Measurements from ENCODE around the gene GDF2.
A peak's percentile ranks its signal among the peaks of the same experiment; 100 is the strongest.

The GDF2 gene

GRCh38 chr10:47333532-47333931, 11.3 kb downstream of the GDF2 start:
- no peak for DNase-seq (ENCODE audit: low read depth)

- no peak for DNase-seq (ENCODE audit: low read depth)
These were observed 12.4 kb downstream of the GDF2 start for GRCh38 chr10:47334466-47335295.

- no peak for DNase-seq (ENCODE audit: low read depth)
These were observed 13.7 kb downstream of the GDF2 start for GRCh38 chr10:47335906-47336305.

DNA sequence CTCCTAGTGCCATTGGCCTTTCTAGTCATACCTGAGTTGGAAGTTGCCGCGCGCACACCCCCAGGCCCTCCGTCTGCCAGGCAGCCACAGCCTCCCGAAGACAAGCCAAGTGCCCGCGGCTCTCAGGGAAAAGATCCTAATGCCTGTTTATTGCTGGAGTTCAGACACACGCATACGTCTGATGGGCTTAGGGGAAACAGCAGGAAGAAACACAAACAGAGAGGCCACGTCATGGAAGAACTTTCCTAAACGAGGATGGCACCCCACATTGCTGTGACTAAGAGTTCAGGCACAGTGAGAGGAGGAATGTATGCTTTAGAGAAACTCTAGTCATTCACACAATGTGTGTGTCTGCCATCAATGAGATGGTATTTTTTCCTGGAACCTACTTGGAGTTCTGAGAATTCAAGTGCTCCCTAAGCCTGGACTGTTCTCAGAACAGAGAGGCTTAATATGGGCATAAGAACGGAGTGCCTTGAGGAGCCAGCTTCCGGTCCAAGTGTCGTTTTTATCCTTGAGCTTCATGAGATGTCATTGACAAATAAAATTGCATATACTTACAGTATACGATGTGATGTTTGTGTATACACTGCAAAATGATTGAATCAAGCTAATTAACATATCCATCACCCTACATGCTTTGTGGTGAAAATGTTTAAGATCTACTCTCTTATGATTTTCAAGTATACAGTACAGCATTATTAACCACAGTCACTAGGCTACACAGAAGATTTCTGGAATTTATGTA, 14.3 kb downstream of the GDF2 start:
- no peak for DNase-seq (ENCODE audit: low read depth)

DNA sequence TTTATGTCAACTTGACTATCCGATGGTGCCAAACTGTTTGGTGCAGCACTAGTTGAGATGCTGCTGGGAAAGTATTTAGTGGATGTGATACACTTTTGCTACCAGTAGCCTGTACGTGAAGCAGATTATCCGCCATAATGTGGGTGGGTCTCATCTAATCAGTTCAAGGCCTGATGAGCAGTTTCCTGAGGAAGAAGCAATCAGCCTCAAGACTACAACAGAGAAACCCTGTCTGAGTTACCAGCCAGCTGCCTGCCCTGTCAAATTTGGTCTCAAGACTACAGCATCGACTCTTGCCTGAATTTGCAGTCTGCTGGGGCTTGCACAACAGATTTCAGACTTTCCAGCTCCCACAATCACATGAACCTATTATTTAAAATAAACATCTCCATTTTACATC, 15.1 kb downstream of the GDF2 start:
- no peak for DNase-seq (ENCODE audit: low read depth)

DNA sequence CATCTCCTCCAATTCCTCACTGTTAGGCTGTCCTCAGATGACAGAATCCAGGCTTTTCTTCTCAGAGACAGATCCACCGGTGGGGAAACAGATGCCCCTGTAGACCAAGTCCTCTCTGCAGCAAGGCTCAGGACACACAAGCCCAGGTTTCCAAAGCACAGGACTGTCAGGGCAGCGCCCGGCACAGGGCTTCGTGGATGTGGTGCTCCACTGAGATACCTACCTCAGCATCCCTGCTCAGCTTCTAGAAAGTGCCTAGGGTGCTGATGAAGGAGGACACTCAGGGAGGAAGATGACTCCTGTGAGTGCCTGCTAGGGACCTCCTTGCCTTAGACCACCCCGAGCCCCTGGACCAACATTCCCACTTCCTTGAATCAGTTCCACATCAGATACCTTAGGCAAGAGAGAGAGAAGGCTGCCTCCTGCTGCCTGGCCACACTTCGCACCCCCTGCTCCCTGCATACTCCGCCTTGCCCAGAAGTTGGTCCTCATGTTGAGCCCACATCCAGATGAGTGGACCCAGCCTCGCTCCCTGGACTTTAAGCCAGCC, 17.0 kb downstream of the GDF2 start:
- DNase-seq (ENCODE audit: low read depth) = no peak

- DNase-seq (ENCODE audit: low read depth) = no peak
These were observed 17.7 kb downstream of the GDF2 start for GRCh38 chr10:47339759-47340607.

DNA sequence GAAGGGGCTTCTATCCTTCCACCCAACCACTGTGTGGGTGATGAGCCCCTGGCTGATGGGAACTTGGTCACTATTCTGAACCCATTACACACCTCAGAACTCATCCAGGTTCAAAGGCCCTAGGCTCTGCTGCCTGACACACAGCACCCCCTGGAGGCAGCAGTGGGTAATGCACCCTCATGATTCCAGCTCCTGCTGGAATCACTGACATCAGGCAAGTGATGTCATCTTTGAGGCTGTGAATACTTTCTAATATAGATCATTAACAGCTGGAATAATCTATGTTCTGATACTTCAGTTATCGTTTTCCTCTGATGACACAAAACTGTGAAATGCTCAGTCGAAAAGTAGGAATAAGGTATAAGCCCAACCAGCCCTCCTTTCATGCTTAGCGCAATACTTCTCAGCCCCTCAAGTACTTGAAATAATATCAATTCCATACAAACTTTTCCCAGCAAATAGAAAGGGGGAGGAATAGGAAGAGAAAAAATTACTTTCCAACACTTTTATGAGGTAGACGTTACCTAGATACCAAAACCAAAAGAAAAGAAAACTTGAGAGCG, 18.4 kb downstream of the GDF2 start:
- peak; percentile 53 for DNase-seq (ENCODE audit: low read depth)

DNA sequence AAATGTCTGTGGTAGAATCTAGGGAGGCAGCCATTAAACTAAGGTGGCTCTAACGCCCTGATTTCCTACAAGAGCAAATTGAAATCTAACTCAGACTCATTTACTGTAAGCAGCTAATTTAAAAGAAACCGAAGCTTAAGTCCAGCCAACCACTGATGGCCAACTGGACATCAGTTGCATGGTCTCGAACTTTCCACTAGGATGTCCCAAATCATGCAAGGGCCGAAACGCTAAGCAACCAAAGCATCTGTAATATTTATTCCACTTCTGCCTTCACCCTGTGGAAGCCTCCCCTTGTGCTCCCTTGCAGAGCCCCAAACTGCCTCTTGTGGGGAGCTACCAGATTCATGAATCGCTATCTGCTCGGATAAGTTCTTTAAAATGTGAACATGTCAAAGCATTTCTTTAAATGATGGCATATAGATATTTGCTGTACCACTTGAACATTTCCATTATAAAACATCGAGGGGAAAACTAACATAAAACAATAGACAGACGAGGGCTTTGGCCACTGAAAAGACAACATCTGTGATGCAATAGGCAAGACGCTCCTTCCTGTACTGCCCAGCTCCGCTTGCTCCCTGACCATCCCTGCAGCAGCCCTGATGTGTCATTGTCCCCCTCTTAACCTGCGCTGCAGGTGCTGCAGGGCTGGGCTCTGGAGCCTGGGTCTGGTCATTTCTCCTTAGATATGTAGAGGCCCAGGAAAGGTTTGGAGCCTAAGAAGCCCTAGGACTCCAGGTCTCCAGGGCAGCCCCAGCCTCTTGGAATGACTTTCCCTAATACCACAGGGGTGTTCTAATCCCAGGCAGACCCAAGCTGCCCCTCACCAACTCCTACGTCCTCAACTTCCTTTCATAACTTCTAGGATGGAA, 23.0 kb downstream of the GDF2 start:
- DNase-seq (ENCODE audit: low read depth) = no peak

- no peak for DNase-seq (ENCODE audit: low read depth)
These were observed 24.5 kb downstream of the GDF2 start for GRCh38 chr10:47346581-47347302.

- DNase-seq (ENCODE audit: low read depth) = no peak
These were observed 25.0 kb downstream of the GDF2 start for GRCh38 chr10:47347303-47347675.

DNA sequence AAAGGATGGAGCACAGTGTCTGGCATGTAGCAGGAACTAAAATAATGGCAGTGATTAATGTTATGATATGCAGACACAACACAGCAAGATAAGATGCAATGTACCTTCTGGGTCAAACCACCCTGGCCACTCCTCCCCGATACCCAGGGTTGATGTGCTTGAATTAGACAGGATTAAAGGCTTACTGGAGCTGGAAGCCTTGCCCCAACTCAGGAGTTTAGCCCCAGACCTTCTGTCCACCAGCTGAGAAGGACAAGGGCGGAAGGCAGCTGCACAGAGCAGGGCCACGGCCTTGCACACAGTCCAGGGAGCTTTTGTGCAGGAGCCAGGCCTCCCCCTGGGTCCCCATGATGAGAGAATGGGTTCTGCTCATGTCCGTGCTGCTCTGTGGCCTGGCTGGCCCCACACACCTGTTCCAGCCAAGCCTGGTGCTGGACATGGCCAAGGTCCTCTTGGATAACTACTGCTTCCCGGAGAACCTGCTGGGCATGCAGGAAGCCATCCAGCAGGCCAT, 25.9 kb downstream of the GDF2 start, which contains the start of gene RBP3:
RBP3 (plus strand) TSS at position 226 of the 514 bp plus-strand sequence; CDS start at position 348, 122 bp downstream.
- no peak for DNase-seq (ENCODE audit: low read depth)

DNA sequence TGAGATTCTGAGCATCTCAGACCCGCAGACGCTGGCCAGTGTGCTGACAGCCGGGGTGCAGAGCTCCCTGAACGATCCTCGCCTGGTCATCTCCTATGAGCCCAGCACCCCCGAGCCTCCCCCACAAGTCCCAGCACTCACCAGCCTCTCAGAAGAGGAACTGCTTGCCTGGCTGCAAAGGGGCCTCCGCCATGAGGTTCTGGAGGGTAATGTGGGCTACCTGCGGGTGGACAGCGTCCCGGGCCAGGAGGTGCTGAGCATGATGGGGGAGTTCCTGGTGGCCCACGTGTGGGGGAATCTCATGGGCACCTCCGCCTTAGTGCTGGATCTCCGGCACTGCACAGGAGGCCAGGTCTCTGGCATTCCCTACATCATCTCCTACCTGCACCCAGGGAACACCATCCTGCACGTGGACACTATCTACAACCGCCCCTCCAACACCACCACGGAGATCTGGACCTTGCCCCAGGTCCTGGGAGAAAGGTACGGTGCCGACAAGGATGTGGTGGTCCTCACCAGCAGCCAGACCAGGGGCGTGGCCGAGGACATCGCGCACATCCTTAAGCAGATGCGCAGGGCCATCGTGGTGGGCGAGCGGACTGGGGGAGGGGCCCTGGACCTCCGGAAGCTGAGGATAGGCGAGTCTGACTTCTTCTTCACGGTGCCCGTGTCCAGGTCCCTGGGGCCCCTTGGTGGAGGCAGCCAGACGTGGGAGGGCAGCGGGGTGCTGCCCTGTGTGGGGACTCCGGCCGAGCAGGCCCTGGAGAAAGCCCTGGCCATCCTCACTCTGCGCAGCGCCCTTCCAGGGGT, 26.6 kb downstream of the GDF2 start:
- DNase-seq (ENCODE audit: low read depth) = no peak

DNA sequence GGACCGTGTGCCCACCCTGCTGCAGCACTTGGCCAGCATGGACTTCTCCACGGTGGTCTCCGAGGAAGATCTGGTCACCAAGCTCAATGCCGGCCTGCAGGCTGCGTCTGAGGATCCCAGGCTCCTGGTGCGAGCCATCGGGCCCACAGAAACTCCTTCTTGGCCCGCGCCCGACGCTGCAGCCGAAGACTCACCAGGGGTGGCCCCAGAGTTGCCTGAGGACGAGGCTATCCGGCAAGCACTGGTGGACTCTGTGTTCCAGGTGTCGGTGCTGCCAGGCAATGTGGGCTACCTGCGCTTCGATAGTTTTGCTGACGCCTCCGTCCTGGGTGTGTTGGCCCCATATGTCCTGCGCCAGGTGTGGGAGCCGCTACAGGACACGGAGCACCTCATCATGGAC, 27.3 kb downstream of the GDF2 start:
- no peak for DNase-seq (ENCODE audit: low read depth)

- no peak for DNase-seq (ENCODE audit: low read depth)
These were observed 27.7 kb downstream of the GDF2 start for GRCh38 chr10:47349941-47350371.

- DNase-seq (ENCODE audit: low read depth) = no peak
These were observed 28.7 kb downstream of the GDF2 start for GRCh38 chr10:47350671-47351640.

GRCh38 chr10:47351899-47352815, 29.9 kb downstream of the GDF2 start:
- no peak for DNase-seq (ENCODE audit: low read depth)

Measured in activated T-helper 9 cell treated with anti-CD3 and anti-CD28 coated beads, Interleukin-2, amount 50 U/mL, for 16 hours (primary cell).